GM12878 (cell line): ENCODE data around the gene CTDNEP1. TPM values are rescaled to one million over a fixed set of nuclear protein-coding genes. Genes with fewer than 3 reads are reported as not detected.

Experiments
- CEBPB ChIP-seq, 2 experiments: fragments of 150-350 bp in 1 of 2; IDR thresholded peaks; 2 replicates each; pipeline ENCODE4 v1.6.1; 2012 to 2014; ENCODE audit warnings: low read depth in 2 of 2, low read length in 2 of 2, borderline replicate concordance in 1 of 2, inconsistent platforms in 1 of 2
- KLF5 ChIP-seq: fragments of 450-650 bp; IDR thresholded peaks from 2 replicates; pipeline ENCODE4 v1.6.1; 2014; ENCODE audit warnings: mild to moderate bottlenecking; ENCODE audit not compliant: partially characterized antibody
- MEF2A ChIP-seq: IDR thresholded peaks from 2 replicates; pipeline ENCODE4 v1.6.1; 2011; ENCODE audit warnings: low read depth, mild to moderate bottlenecking, low read length, moderate library complexity; ENCODE audit not compliant: insufficient read depth
- MYC ChIP-seq: IDR thresholded peaks from 2 replicates; pipeline ENCODE4 v1.6.1; 2011; ENCODE audit warnings: mild to moderate bottlenecking, low read length, moderate library complexity, inconsistent platforms; ENCODE audit not compliant: insufficient read depth, insufficient replicate concordance, insufficient read length, severe bottlenecking
- PAX5 ChIP-seq: IDR thresholded peaks from 2 replicates; pipeline ENCODE4 v1.6.1; 2011; ENCODE audit warnings: low read depth, low read length, borderline replicate concordance
- RB1 ChIP-seq: fragments of 450-650 bp; formaldehyde crosslinking; IDR thresholded peaks from 2 replicates; pipeline ENCODE4 v1.6.1; 2017; ENCODE audit warnings: mild to moderate bottlenecking, borderline replicate concordance
- RBBP5 ChIP-seq: fragments of 200-600 bp; sonication (generic); conservative IDR thresholded peaks from 2 replicates; pipeline ENCODE4 v1.6.1; 2016
- REST ChIP-seq: IDR thresholded peaks from 2 replicates; pipeline ENCODE4 v1.6.1; 2012; ENCODE audit warnings: mild to moderate bottlenecking, low read depth, low read length
- SKIL ChIP-seq: fragments of 450-650 bp; IDR thresholded peaks from 2 replicates; pipeline ENCODE4 v1.6.1; 2017; ENCODE audit warnings: mild to moderate bottlenecking, low read depth, inconsistent platforms; ENCODE audit not compliant: poor library complexity, severe bottlenecking
- STAT3 ChIP-seq: IDR thresholded peaks from 2 replicates; pipeline ENCODE4 v1.6.1; 2011; ENCODE audit warnings: low read depth, low read length, improper control_type of control experiment
- TCF12 ChIP-seq: IDR thresholded peaks from 2 replicates; pipeline ENCODE4 v1.6.1; 2011; ENCODE audit warnings: low read depth, mild to moderate bottlenecking, low read length
- WRNIP1 ChIP-seq: IDR thresholded peaks from 2 replicates; pipeline ENCODE4 v1.6.1; 2011; ENCODE audit warnings: low read depth, low read length, improper control_type of control experiment, borderline replicate concordance
- ZNF592 ChIP-seq: fragments of 450-650 bp; IDR thresholded peaks from 2 replicates; pipeline ENCODE4 v1.6.1; 2017; ENCODE audit warnings: mild to moderate bottlenecking, moderate library complexity
- polyA plus RNA-seq, 11 experiments: library from polyadenylated mRNA; depleted of rRNA in 4 of 11; unstranded in 6 of 11; stranded (reverse) in 5 of 11; fragments of >200 nt; fragmentation: Nextera tagmentation in 4 of 11; fragmentation: Illumina TruSeq in 1 of 11; extraction: Ambion mirVana in 4 of 11; extraction: Trizol in 1 of 11; gene quantifications; 1 replicate in 1 of 11; 2 replicates in 10 of 11; pipeline versions ENCODE4 v1.2.1 to v1.2.3, GENCODE V29; 2011 to 2016; ENCODE audit warnings: inconsistent platforms in 2 of 11, missing spikeins in 2 of 11, low read depth in 1 of 11
- total RNA-seq, 4 experiments: library from RNA; depleted of rRNA in 3 of 4; stranded (reverse); fragments of >200 nt in 3 of 4; fragmentation: Illumina TruSeq in 1 of 4; extraction: Trizol in 1 of 4; gene quantifications; 2 replicates each; pipeline versions ENCODE4 v1.2.1 to v1.2.3, GENCODE V29; 2013 to 2021
- TF ChIP-seq, protein P1 (sequence below): IDR thresholded peaks from 2 replicates; pipeline ENCODE4 v1.6.1; 2011; ENCODE audit warnings: low read depth, mild to moderate bottlenecking, low read length, moderate library complexity, borderline replicate concordance; ENCODE audit errors: extremely low read depth
- TF ChIP-seq, protein P2 (sequence below): fragments of 450-650 bp; formaldehyde crosslinking; IDR thresholded peaks from 2 replicates; pipeline ENCODE4 v1.4.0; 2022; ENCODE audit warnings: mild to moderate bottlenecking, moderate library complexity

Gene CTDNEP1
- total and polyA plus RNA-seq, 10 of the 15 experiments (the other 5 are each of a cell fraction or from before 2014, with no cell fraction given) = 23.7 to 176 (median 30.3) TPM

- TF ChIP-seq, protein P1, sequence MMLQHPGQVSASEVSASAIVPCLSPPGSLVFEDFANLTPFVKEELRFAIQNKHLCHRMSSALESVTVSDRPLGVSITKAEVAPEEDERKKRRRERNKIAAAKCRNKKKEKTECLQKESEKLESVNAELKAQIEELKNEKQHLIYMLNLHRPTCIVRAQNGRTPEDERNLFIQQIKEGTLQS = no peak
- TF ChIP-seq CEBPB (IDR thresholded peaks at IDR 0.05; ENCODE audit: borderline replicate concordance in 1 of 2, low read depth in 2 of 2, low read length in 2 of 2) = no peak
- TF ChIP-seq KLF5 = no peak
- no peak for TF ChIP-seq REST
- TF ChIP-seq SKIL = no peak
- no peak for TF ChIP-seq MEF2A
- no peak for TF ChIP-seq WRNIP1
- TF ChIP-seq RB1 = no peak
- no peak for TF ChIP-seq ZNF592
- no peak for TF ChIP-seq PAX5
- TF ChIP-seq, protein P2, sequence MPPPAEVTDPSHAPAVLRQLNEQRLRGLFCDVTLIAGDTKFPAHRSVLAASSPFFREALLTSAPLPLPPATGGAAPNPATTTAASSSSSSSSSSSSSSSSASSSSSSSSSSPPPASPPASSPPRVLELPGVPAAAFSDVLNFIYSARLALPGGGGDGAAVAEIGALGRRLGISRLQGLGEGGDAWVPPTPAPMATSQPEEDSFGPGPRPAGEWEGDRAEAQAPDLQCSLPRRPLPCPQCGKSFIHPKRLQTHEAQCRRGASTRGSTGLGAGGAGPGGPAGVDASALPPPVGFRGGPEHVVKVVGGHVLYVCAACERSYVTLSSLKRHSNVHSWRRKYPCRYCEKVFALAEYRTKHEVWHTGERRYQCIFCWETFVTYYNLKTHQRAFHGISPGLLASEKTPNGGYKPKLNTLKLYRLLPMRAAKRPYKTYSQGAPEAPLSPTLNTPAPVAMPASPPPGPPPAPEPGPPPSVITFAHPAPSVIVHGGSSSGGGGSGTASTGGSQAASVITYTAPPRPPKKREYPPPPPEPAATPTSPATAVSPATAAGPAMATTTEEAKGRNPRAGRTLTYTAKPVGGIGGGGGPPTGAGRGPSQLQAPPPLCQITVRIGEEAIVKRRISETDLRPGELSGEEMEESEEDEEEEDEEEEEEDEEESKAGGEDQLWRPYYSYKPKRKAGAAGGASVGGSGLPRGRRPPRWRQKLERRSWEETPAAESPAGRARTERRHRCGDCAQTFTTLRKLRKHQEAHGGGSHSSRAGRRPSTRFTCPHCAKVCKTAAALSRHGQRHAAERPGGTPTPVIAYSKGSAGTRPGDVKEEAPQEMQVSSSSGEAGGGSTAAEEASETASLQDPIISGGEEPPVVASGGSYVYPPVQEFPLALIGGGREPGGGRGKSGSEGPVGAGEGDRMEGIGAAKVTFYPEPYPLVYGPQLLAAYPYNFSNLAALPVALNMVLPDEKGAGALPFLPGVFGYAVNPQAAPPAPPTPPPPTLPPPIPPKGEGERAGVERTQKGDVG = no peak
- TF ChIP-seq STAT3 = no peak
- TF ChIP-seq MYC = no peak
- 0 out of 2 replicates have a peak, but pooled peaks have one; percentile 13 for TF ChIP-seq TCF12
- no peak for TF ChIP-seq RBBP5
These were observed 13.6 kb downstream of the CTDNEP1 start (continued) for GRCh38 chr17:7237761-7238419.
